Adrenal gland (tissue), 12 donors: Measurements from ENCODE around the gene USP25. TPM values are rescaled to one million over a fixed set of nuclear protein-coding genes. Genes with fewer than 3 reads are reported as not detected.

Experiments
- DNase-seq, 7 donors: peaks; one replicate each; pipeline ENCODE4 v3.0.0-alpha.2; 2019 to 2020
- H3K27ac ChIP-seq, 5 donors: fragments of 200-600 bp; sonication (generic) in 4 of 5; 1 replicate in 3 of 5; 2 replicates in 2 of 5; pipeline versions ENCODE4 v1.5.1 to v1.8.0; 2016 to 2020; ENCODE audit warnings: mild to moderate bottlenecking in 1 of 5
- H3K27me3 ChIP-seq: fragments of 200-600 bp; 2 replicates; pipeline ENCODE4 v1.8.0; 2021
- H3K36me3 ChIP-seq, 2 donors: fragments of 200-600 bp; replicated peaks in 1 of 2; 1 replicate in 1 of 2; 2 replicates in 1 of 2; pipeline versions ENCODE4 v1.5.1 to v1.8.0; 2018 to 2022
- H3K4me1 ChIP-seq, 2 donors: fragments of 200-600 bp; replicated peaks in 1 of 2; 1 replicate in 1 of 2; 2 replicates in 1 of 2; pipeline versions ENCODE4 v1.5.1 to v1.8.0; 2018 to 2021
- H3K4me3 ChIP-seq, 4 donors: fragments of 200-600 bp; sonication (generic) in 3 of 4; one replicate each; pipeline ENCODE4 v1.5.1; 2016 to 2018
- H3K9me3 ChIP-seq, 3 donors: fragments of 200-600 bp; sonication (generic) in 1 of 3; replicated peaks in 1 of 3; 1 replicate in 2 of 3; 2 replicates in 1 of 3; pipeline versions ENCODE4 v1.5.1 to v1.8.0; 2016 to 2021
- POLR2A ChIP-seq, 2 donors: fragments of 450-650 bp; IDR thresholded peaks; one replicate each; pipeline ENCODE4 v1.6.1; 2017; ENCODE audit warnings: antibody characterized with exemption in 2 of 2, mild to moderate bottlenecking in 2 of 2, moderate library complexity in 1 of 2
- WGBS, 4 donors: extraction: QIAGEN DNeasy Blood & Tissue Kit in 2 of 4; methylation state at CpG; one replicate each; pipeline versions ENCODE4 v1.1.5 to v1.1.7; 2013 to 2017; 5-methylcytosine and 5-hydroxymethylcytosine counted together
- intact Hi-C, 2 donors: fragments of 100-400 bp; cut with DNase I; formaldehyde crosslinking; loops; one replicate each; pipeline versions ENCODE4 v1.14.1 to v1.15.0; 2022 to 2023
- polyA plus RNA-seq, 3 donors: library from polyadenylated mRNA; stranded (reverse); fragments of 200-250 nt in 2 of 3; fragments of 350-450 nt in 1 of 3; fragmentation: Illumina TruSeq in 1 of 3; extraction: RNeasy Lipid Tissue Mini Kit (QIAGEN cat#74804) in 1 of 3; gene quantifications; one replicate each; pipeline ENCODE4 v1.2.3, GENCODE V29; 2013 to 2014
- total RNA-seq, 9 donors: library from RNA; depleted of rRNA in 4 of 9; stranded (reverse); fragments of >200 nt in 4 of 9; fragments of 120-200 nt in 1 of 9; fragmentation: NEBNext Ultra II Directional in 1 of 9; extraction: Animal tissue kit (Norgen Biotek cat#: 25700) in 1 of 9; gene quantifications; one replicate each; pipeline versions ENCODE4 v1.1.0 to v1.2.4, GENCODE V29; 2013 to 2023
- TF ChIP-seq, protein P1 (sequence below), 6 experiments: fragments of 450-650 bp in 4 of 6; fragments of 200-600 bp in 2 of 6; sonication (generic) in 1 of 6; IDR thresholded peaks; 1 replicate in 5 of 6; 2 replicates in 1 of 6; pipeline versions ENCODE4 v1.5.1 to v1.8.0; 2016 to 2021; ENCODE audit warnings: antibody characterized with exemption in 6 of 6, mild to moderate bottlenecking in 2 of 6, moderate library complexity in 1 of 6
- donor health status: healthy with polysubstance abuse.
- donor health status: Bipolar disorder and iron deficiency.
- donor health status: DM: yes; HTN: yes; CAD: no.
- donor health status: DM: no; HTN: no; CAD: no.
- donor health status: DM: no; HTN: no; CAD: no.
- donor health status: DM: yes; HTN: yes; CAD: no.

USP25 gene
- total and polyA plus RNA-seq, 12 donors, result 11.8 to 47.4 (median 38.3) TPM

DNA sequence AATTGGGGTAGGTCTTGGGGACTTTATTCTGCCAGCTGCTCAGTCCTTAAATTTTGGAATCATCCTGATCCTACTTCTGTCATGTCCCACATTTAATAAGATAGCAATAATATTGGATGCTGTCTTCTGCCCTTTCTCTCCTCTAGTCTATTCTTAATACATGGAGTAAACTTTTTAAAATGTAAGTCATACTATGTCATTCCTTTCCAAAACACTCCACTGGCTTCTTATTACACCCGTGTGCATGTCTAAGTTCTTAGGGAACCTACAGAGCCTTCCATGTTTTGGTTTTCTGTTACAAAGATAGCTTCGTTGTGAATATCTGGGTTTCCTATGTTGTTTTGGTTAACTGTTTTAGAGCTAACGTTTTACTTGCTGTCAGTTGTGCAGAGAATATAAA, 35.1 kb downstream of the USP25 start:
- WGBS, 4 donors, result 53 to 73% (median 65%) methylated on average over 3 of the region's 3 CpGs
- no peak overlapping the region for H3K4me3 ChIP-seq
- TF ChIP-seq, protein P1, sequence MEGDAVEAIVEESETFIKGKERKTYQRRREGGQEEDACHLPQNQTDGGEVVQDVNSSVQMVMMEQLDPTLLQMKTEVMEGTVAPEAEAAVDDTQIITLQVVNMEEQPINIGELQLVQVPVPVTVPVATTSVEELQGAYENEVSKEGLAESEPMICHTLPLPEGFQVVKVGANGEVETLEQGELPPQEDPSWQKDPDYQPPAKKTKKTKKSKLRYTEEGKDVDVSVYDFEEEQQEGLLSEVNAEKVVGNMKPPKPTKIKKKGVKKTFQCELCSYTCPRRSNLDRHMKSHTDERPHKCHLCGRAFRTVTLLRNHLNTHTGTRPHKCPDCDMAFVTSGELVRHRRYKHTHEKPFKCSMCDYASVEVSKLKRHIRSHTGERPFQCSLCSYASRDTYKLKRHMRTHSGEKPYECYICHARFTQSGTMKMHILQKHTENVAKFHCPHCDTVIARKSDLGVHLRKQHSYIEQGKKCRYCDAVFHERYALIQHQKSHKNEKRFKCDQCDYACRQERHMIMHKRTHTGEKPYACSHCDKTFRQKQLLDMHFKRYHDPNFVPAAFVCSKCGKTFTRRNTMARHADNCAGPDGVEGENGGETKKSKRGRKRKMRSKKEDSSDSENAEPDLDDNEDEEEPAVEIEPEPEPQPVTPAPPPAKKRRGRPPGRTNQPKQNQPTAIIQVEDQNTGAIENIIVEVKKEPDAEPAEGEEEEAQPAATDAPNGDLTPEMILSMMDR (IDR thresholded peaks at IDR 0.05), result no peak
- no peak for TF ChIP-seq POLR2A (IDR thresholded peaks at IDR 0.05)
- intact Hi-C loops, result no loop called here
- H3K27me3 ChIP-seq, result no peaks in the 10 kb centered on the region
- peaks cover 0 to 18% of the 10 kb centered on the region in 2 donors for H3K4me1 ChIP-seq
- no peaks in the 10 kb centered on the region for H3K36me3 ChIP-seq
- DNase-seq, result no peak
- no peak overlapping the region for H3K27ac ChIP-seq
- no peaks in the 10 kb centered on the region for H3K9me3 ChIP-seq

DNA sequence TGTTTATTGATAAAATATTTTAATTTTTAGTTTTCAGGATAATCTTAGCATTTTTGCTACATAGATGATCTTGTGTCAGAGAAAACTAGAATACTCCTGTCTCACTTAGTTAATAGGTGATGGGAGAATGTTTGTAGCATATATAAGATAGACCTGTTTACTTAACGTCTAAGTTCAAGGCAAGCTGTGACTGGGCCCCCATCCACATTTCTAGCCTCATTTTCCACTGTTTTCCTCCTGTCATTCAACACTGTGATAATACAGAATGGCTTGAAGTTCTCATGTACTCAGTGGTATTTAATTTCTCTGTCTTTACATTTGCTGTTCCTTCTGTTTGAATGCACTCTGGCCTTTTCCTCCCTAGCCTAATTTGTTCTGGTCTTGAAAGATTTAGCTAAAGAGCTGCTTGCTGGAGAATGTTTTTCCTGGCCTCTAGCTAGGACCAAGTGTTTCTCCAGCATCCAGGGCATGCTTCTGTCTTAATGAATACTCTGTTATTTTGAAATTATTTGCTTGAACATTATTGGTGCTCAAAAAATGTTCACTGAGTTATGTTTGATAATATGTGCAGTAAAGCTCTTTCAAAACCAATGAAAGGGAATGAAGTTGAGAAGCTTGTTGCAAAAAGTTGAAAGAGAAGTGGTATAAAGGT, 37.3 kb downstream of the USP25 start:
- peaks cover 0 to 33% of the 10 kb centered on the region in 2 donors for H3K4me1 ChIP-seq
- DNase-seq, result no peak
- no peak overlapping the region for H3K27ac ChIP-seq
- H3K4me3 ChIP-seq, result no peak overlapping the region
- no peaks in the 10 kb centered on the region for H3K27me3 ChIP-seq
- no peaks in the 10 kb centered on the region for H3K36me3 ChIP-seq
- intact Hi-C loops, result no loop called here
- TF ChIP-seq, protein P1 (IDR thresholded peaks at IDR 0.05), result no peak
- H3K9me3 ChIP-seq, result no peaks in the 10 kb centered on the region
- 40 to 69% (median 54%) methylated on average over 1 of the region's 1 CpG for WGBS, 4 donors

DNA sequence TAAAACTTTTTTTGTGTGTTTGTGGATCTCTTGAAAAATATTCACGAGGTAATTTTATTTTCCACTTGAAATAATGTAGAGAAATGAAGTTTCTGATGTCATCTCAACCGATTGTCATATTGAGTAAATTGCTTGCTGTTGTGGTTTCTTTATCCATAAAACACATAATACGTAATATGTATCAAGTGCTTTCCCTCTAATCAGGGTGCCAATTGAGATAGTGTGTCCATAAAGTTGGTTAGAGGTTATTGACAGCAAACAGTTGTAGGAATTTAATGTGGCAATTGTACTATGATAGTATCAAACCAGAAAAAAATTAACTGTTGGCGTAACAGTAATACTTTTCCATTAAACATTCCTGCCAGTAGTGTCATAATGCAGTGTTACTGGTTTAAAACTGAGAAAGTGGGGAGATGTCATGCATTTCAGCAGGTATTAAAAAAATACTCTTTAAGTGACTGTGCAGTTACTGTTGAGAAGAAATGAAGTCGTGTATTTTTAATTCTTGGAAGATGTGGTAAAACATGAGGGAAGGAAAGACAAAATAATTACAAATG, 38.3 kb downstream of the USP25 start:
- H3K4me1 ChIP-seq, result peaks cover 4 to 42% of the 10 kb centered on the region in 2 donors
- WGBS, 4 donors, result 91 to 98% (median 92%) methylated on average over 5 of the region's 5 CpGs

DNA sequence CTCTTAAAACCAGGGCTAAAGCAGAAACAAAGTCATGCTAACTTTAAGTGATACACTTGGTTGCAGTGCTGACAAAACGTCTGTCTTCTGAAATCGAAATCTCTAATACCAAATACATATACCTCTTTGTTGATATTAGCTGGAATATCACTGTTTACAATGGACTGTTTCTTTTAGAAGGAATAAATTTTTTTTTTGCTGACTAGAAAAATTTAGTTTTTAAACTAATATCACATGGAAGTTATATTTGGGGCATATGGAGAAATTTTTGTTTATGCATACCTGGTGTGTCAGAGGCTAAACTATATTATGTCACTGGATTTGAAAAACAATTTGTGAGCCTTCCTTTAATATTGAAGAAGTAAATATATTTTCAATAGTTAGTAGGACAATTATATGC, 39.1 kb downstream of the USP25 start:
- no peak for DNase-seq
- Histone ChIP-seq H3K27me3 (no peaks in the 10 kb centered on the region), H3K9me3 (no peaks in the 10 kb centered on the region), H3K4me1 (peaks cover 4 to 44% of the 10 kb centered on the region in 2 donors), H3K27ac (no peak overlapping the region), H3K4me3 (no peak overlapping the region), H3K36me3 (no peaks in the 10 kb centered on the region)
- 96 to 98% (median 97%) methylated on average over 2 of the region's 2 CpGs for WGBS, 4 donors
- TF ChIP-seq, protein P1 (IDR thresholded peaks at IDR 0.05), result no peak
- no peak for TF ChIP-seq POLR2A (IDR thresholded peaks at IDR 0.05)
- intact Hi-C loops, result no loop called here

More for the DNA sequence above, 38.3 kb downstream of the USP25 start:
- intact Hi-C loops, result no loop called here
- no peak for TF ChIP-seq POLR2A (IDR thresholded peaks at IDR 0.05)
- TF ChIP-seq, protein P1 (IDR thresholded peaks at IDR 0.05), result no peak
- no peak for DNase-seq
- H3K4me3 ChIP-seq, result no peak overlapping the region
- no peak overlapping the region for H3K27ac ChIP-seq
- H3K36me3 ChIP-seq, result no peaks in the 10 kb centered on the region
- H3K9me3 ChIP-seq, result no peaks in the 10 kb centered on the region
- no peaks in the 10 kb centered on the region for H3K27me3 ChIP-seq
